ENCODE results near the gene ARID1A.
"Not testable (repeated sequence)": the region's sequence is repeated elsewhere in the genome, so short reads cannot be mapped to it uniquely, and the experiment has no call there.

The ARID1A gene

DNA sequence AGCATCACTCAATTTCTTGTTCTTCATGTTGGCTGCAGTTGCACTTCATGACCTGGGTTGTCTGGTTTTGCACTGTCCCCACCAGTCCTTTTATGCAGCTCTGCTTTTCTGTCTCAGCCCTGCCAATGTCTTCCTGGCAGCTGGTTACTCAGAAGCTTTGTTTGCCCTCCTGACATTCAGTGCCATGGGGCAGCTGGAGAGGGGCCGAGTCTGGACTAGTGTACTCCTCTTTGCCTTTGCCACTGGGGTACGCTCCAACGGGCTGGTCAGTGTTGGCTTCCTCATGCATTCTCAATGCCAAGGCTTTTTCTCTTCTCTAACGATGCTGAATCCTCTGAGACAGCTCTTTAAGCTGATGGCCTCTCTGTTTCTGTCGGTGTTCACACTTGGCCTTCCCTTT is 98.6 kb downstream of the ARID1A start:
- H3K27me3 ChIP-seq (ENCODE audit: insufficient read depth, low read length), result no peaks in the 10 kb centered on the region
- peaks cover 23% of the 10 kb centered on the region for H3K36me3 ChIP-seq (ENCODE audit: insufficient read depth, low read depth, low read length)
- peaks cover 2% of the 10 kb centered on the region for H3K4me1 ChIP-seq (ENCODE audit: insufficient read depth, low read length)
- H3K27ac ChIP-seq (ENCODE audit: low read length), result no peak overlapping the region
- no peaks in the 10 kb centered on the region for H3K9me3 ChIP-seq (ENCODE audit: insufficient read depth, low read depth, low read length)
- H3K4me3 ChIP-seq (ENCODE audit: low read length), result no peak overlapping the region
- H3K9ac ChIP-seq (ENCODE audit: low read depth, low read length), result no peak overlapping the region

DNA sequence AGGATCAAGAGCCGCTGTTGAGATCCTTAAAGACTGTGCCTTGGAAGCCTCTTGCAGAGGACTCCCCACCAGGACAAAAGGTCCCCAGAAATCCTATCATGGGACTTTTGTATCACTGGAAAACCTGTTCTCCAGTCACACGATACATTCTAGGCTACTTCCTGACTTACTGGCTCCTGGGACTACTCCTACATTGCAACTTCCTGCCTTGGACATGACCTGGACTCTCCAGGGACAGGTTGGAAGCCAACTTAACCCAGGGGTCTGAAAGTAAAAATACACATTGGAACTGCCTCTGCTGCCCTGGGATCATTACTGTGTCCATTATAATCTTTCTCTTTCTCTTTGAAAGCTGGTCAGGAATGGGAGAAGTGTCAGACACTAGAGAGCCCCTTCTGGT is 101.8 kb downstream of the ARID1A start:
- Histone ChIP-seq H3K4me3 (ENCODE audit: low read length) (no peak overlapping the region), H3K27ac (ENCODE audit: low read length) (no peak overlapping the region), H3K9ac (ENCODE audit: low read depth, low read length) (no peak overlapping the region), H3K27me3 (ENCODE audit: insufficient read depth, low read length) (no peaks in the 10 kb centered on the region), H3K4me1 (ENCODE audit: insufficient read depth, low read length) (peaks cover 13% of the 10 kb centered on the region), H3K9me3 (ENCODE audit: insufficient read depth, low read depth, low read length) (no peaks in the 10 kb centered on the region), H3K36me3 (ENCODE audit: insufficient read depth, low read depth, low read length) (peaks cover 23% of the 10 kb centered on the region)

DNA sequence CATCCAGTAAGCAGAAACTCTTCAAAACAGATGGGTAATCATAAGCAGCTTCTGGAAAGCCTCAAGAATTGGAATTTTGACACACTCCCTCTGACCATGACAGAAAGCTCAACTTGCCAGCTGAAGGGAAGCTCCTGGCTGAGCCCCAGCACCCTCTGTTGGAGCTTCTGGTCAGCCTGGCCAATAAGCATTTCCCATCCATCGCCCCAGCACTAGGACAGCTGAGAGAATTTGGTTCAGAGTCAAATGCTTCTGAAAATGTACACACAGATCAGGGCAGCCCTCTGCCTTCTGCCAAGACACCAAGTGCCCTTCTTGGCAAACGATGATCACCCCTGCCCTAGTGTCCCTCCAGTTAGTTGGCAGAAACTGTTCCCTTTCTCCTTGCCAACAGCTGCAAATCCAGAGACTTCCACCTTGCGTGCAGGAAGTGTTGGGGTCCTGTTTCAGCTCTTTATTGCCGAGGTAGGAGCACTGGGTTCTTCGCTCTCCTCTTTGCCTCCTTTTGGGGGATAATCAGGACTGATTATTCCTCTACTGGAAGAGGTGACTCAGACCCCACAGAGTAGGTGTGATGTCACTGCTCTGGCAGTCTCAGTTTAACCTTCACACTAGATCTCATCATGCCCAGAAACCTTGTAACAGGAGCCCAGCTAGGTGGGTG is 103.8 kb downstream of the ARID1A start:
- Histone ChIP-seq H3K9me3 (ENCODE audit: insufficient read depth, low read depth, low read length) (no peaks in the 10 kb centered on the region), H3K27ac (ENCODE audit: low read length) (no peak overlapping the region), H3K27me3 (ENCODE audit: insufficient read depth, low read length) (no peaks in the 10 kb centered on the region), H3K9ac (ENCODE audit: low read depth, low read length) (peak overlapping the region; percentile 8; the same call in 1 of the 2 replicates), H3K36me3 (ENCODE audit: insufficient read depth, low read depth, low read length) (peaks cover 10% of the 10 kb centered on the region), H3K4me3 (ENCODE audit: low read length) (no peak overlapping the region), H3K4me1 (ENCODE audit: insufficient read depth, low read length) (peaks cover 13% of the 10 kb centered on the region)

DNA sequence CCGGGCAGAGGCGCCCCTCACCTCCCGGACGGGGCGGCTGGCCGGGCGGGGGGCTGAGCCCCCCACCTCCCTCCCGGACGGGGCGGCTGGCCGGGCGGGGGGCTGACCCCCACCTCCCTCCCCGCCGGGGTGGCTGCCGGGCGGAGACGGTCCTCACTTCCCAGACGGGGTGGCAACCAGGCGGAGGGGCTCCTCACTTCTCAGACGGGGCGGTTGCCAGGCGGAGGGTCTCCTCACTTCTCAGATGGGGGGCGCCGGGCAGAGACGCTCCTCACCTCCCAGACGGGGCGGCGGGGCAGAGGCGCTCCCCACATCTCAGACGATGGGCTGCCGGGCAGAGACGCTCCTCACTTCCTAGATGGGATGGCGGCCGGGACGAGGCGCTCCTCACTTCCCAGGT is 108.1 kb downstream of the ARID1A start:
- not testable (repeated sequence) for H3K9me3 ChIP-seq (ENCODE audit: insufficient read depth, low read depth, low read length); H3K36me3 ChIP-seq (ENCODE audit: insufficient read depth, low read depth, low read length); H3K9ac ChIP-seq (ENCODE audit: low read depth, low read length); H3K27me3 ChIP-seq (ENCODE audit: insufficient read depth, low read length); H3K4me3 ChIP-seq (ENCODE audit: low read length); H3K27ac ChIP-seq (ENCODE audit: low read length)
- H3K4me1 ChIP-seq (ENCODE audit: insufficient read depth, low read length), result peaks cover 13% of the 10 kb centered on the region

DNA sequence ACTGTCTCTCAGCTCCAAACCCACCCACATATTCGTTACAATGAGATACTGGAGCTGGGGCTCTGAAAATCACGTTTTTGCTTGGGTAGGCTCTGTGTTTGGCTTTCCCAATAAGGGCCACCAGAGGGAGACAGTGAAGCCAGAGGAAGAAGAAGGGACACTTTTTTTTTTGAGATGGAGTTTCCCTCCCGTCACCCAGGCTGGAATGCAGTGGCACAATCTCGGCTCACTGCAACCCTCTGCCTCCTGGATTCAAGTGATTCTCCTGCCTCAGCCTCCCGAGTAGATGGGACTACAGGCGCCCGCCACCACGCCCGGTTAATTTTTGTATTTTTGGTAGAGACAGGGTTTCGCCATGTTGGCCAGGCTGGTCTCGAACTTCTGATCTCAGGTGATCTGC is 114.3 kb downstream of the ARID1A start:
- not testable (repeated sequence) for H3K9me3 ChIP-seq (ENCODE audit: insufficient read depth, low read depth, low read length); H3K36me3 ChIP-seq (ENCODE audit: insufficient read depth, low read depth, low read length); H3K27me3 ChIP-seq (ENCODE audit: insufficient read depth, low read length); H3K4me3 ChIP-seq (ENCODE audit: low read length); H3K9ac ChIP-seq (ENCODE audit: low read depth, low read length); H3K4me1 ChIP-seq (ENCODE audit: insufficient read depth, low read length); H3K27ac ChIP-seq (ENCODE audit: low read length)

DNA sequence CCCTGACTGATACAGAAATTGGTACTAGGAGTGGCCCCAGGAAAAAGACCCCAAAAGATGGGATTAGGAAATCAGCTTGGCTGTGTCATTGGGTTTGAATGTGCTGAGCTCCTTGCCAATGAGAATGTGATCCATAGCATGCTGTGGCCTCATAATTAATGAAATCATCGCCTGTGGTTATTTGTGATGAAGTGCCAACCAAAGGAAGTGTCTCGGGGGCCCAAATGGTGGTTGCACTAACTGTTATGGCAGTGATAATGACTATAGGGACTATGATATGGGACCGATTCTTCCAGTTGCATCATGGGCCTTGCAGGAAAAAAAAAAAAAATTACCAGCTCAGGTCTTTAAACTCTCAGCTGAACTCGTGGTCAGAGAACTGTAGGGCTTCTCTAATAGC is 115.2 kb downstream of the ARID1A start:
- Histone ChIP-seq H3K9ac (ENCODE audit: low read depth, low read length) (no peak overlapping the region), H3K4me3 (ENCODE audit: low read length) (no peak overlapping the region), H3K9me3 (ENCODE audit: insufficient read depth, low read depth, low read length) (no peaks in the 10 kb centered on the region), H3K27me3 (ENCODE audit: insufficient read depth, low read length) (no peaks in the 10 kb centered on the region), H3K36me3 (ENCODE audit: insufficient read depth, low read depth, low read length) (no peaks in the 10 kb centered on the region), H3K27ac (ENCODE audit: low read length) (no peak overlapping the region), H3K4me1 (ENCODE audit: insufficient read depth, low read length) (no peaks in the 10 kb centered on the region)

DNA sequence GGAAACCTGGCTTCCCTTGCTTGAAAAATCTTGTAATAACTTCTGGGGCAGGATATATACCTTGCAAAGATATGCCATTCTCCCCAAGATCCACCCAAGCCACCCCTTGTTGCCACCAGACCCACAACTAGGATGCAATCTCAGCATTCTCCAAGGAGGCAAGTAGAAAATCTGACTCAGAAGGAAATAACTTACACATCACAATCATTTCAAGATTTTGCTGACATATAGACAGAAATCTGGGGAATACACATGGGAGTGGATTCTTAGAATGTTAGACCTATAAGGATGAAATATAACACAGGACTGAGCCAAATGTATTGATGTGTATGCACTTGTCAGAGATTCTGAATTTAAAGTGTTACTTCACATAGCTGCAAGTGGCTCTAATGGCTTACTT is 115.9 kb downstream of the ARID1A start:
- H3K36me3 ChIP-seq (ENCODE audit: insufficient read depth, low read depth, low read length), result no peaks in the 10 kb centered on the region
- no peak overlapping the region for H3K4me3 ChIP-seq (ENCODE audit: low read length)
- H3K27ac ChIP-seq (ENCODE audit: low read length), result no peak overlapping the region
- no peaks in the 10 kb centered on the region for H3K27me3 ChIP-seq (ENCODE audit: insufficient read depth, low read length)
- no peaks in the 10 kb centered on the region for H3K9me3 ChIP-seq (ENCODE audit: insufficient read depth, low read depth, low read length)
- no peak overlapping the region for H3K9ac ChIP-seq (ENCODE audit: low read depth, low read length)
- H3K4me1 ChIP-seq (ENCODE audit: insufficient read depth, low read length), result no peaks in the 10 kb centered on the region

DNA sequence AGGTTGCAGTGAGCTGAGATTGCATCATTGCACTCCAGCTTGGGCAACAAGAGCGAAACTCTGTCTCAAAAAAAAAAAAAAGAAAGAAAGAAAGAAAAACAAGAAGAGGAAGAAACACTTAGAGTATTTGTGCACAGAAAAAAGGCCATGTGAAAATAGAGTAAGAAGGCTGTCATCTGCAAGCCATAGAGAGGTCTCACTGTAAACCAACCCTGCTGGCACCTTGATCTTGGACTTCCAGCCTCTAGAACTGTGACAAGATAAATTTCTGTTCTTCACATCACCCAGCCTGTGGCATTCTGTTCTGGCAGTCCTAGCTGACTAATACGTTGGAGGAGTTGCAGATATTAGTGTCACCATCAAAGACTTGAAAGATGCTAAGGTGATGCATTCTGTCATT is 118.6 kb downstream of the ARID1A start:
- Histone ChIP-seq H3K27me3 (ENCODE audit: insufficient read depth, low read length) (no peaks in the 10 kb centered on the region), H3K9ac (ENCODE audit: low read depth, low read length) (no peak overlapping the region), H3K9me3 (ENCODE audit: insufficient read depth, low read depth, low read length) (no peaks in the 10 kb centered on the region), H3K36me3 (ENCODE audit: insufficient read depth, low read depth, low read length) (no peaks in the 10 kb centered on the region), H3K27ac (ENCODE audit: low read length) (no peak overlapping the region), H3K4me1 (ENCODE audit: insufficient read depth, low read length) (no peaks in the 10 kb centered on the region), H3K4me3 (ENCODE audit: low read length) (no peak overlapping the region)

DNA sequence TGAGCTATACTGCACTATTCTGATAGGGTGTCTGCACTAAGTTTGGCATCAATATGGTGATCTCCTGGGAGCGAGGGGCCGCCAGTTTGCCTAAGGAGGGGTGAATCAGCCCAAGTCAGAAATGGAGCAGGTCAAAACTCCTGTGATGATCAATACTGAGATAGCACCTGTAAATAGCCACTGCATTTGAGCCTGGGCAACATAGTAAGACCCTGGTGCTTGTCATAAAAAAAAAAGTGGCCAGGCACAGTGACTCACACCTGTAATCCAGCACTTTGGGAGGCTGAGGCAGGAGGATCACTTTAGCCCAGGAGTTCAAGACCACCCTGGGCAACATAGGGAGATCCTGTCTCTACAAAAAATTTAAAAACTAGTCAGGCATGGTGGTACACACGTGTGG is 119.1 kb downstream of the ARID1A start:
- H3K4me1 ChIP-seq (ENCODE audit: insufficient read depth, low read length), result no peaks in the 10 kb centered on the region
- no peaks in the 10 kb centered on the region for H3K27me3 ChIP-seq (ENCODE audit: insufficient read depth, low read length)
- no peak overlapping the region for H3K9ac ChIP-seq (ENCODE audit: low read depth, low read length)
- no peak overlapping the region for H3K27ac ChIP-seq (ENCODE audit: low read length)
- H3K4me3 ChIP-seq (ENCODE audit: low read length), result no peak overlapping the region
- no peaks in the 10 kb centered on the region for H3K9me3 ChIP-seq (ENCODE audit: insufficient read depth, low read depth, low read length)
- no peaks in the 10 kb centered on the region for H3K36me3 ChIP-seq (ENCODE audit: insufficient read depth, low read depth, low read length)

DNA sequence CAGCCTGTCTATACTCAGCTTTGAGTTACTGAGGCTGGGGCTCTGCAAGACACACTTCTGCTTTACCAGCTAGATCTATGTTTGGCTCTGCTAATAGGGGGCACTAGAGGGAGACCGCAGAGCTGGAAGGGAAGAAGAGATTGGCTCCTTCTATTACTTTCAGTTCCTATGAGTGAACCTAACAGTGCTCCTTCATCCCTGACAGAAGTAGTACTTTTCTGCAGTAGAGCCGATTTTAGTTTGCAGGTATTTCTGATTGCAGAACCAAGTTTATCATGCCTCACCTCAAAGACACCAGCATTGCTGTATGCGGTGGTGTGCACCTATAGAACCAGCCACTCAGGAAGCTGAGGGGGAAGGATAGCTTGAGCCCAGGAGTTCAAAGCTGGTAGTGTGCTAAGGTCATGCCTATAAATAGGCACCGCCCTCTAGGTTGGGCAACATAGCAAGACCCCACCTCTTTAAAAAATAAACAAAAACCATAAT is 125.0 kb downstream of the ARID1A start:
- peaks cover under 1% of the 10 kb centered on the region; the same call in 1 of the 2 replicates for H3K4me1 ChIP-seq (ENCODE audit: insufficient read depth, low read length)
- H3K27ac ChIP-seq (ENCODE audit: low read length), result no peak overlapping the region
- no peak overlapping the region for H3K4me3 ChIP-seq (ENCODE audit: low read length)
- H3K27me3 ChIP-seq (ENCODE audit: insufficient read depth, low read length), result no peaks in the 10 kb centered on the region
- no peak overlapping the region for H3K9ac ChIP-seq (ENCODE audit: low read depth, low read length)
- H3K9me3 ChIP-seq (ENCODE audit: insufficient read depth, low read depth, low read length), result no peaks in the 10 kb centered on the region
- H3K36me3 ChIP-seq (ENCODE audit: insufficient read depth, low read depth, low read length), result no peaks in the 10 kb centered on the region

DNA sequence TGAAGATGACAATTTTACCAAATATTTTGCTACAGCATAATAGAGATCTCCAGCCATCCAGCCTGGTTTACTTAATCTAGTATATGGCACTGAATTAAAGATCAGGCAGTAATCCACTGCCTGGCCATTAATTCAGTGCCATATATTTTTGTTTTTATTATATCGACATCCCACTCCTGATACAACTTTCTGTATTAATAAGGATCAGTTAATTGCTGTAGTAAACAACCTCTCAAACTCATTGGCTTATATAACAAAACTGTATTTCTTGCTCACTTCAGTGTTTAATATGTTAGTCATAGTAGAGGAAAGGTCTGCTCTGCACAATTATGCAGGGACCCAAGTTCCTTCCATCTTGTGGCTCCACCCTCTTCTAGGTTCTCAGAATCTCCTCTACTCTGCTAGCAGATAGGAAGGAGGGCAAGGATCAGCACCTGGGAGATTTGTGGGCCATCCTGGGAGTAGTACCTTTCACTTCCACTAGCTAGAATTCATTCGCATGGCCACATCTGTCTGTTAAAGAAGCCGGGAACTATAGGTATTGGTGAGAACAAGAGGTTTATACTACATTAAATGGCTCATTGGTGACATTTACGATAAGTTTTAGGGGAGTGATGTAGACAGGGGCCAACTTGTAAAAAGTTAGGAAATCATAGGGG is 127.1 kb downstream of the ARID1A start:
- Histone ChIP-seq H3K9me3 (ENCODE audit: insufficient read depth, low read depth, low read length) (no peaks in the 10 kb centered on the region), H3K36me3 (ENCODE audit: insufficient read depth, low read depth, low read length) (no peaks in the 10 kb centered on the region), H3K27me3 (ENCODE audit: insufficient read depth, low read length) (no peaks in the 10 kb centered on the region), H3K4me1 (ENCODE audit: insufficient read depth, low read length) (peaks cover 5% of the 10 kb centered on the region; the same call in 1 of the 2 replicates), H3K9ac (ENCODE audit: low read depth, low read length) (no peak overlapping the region), H3K27ac (ENCODE audit: low read length) (no peak overlapping the region), H3K4me3 (ENCODE audit: low read length) (no peak overlapping the region)

DNA sequence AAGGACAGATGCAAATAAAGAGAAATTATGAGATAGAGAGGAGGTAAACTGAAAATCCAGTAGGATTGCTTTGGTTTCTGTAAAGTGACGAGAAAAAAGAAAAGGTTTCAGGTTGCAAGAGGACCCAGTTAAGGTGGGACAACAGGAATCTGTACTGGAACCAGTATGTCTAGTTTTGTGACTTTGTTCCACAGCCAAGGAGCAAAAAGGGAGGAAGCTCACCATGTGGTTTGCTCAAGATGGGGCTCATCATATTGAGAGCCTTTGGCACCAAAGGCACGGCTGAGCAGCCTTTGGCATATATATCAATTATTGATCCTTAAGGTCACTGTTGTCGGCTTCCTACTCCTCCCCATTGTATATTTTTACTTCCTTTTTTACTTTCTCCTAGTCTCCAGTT is 128.9 kb downstream of the ARID1A start:
- H3K4me3 ChIP-seq (ENCODE audit: low read length), result no peak overlapping the region
- H3K36me3 ChIP-seq (ENCODE audit: insufficient read depth, low read depth, low read length), result peaks cover 10% of the 10 kb centered on the region
- H3K9ac ChIP-seq (ENCODE audit: low read depth, low read length), result no peak overlapping the region
- no peak overlapping the region for H3K27ac ChIP-seq (ENCODE audit: low read length)
- H3K9me3 ChIP-seq (ENCODE audit: insufficient read depth, low read depth, low read length), result no peaks in the 10 kb centered on the region
- peaks cover 5% of the 10 kb centered on the region; the same call in 1 of the 2 replicates for H3K4me1 ChIP-seq (ENCODE audit: insufficient read depth, low read length)
- no peaks in the 10 kb centered on the region for H3K27me3 ChIP-seq (ENCODE audit: insufficient read depth, low read length)

Data from iPS-20b (cell line).